Common myeloid progenitor, CD34-positive (primary cell): ENCODE measurements around the gene COMMD4.
"Not testable (repeated sequence)": the region's sequence is repeated elsewhere in the genome, so short reads cannot be mapped to it uniquely, and the experiment has no call there.

ENCODE experiments used
- CTCF ChIA-PET: fragments of 350-600 bp; sonication (Branson Sonifier 250); formaldehyde crosslinking; loops from one replicate; lab custom pipeline; 2021; ENCODE audit warnings: antibody characterized with exemption; lab: Charles Lee
- POLR2A ChIA-PET: fragments of 350-600 bp; sonication (Branson Sonifier 250); formaldehyde crosslinking; loops from one replicate; lab custom pipeline; 2021; ENCODE audit warnings: antibody characterized with exemption; lab: Charles Lee
- DNase-seq, 3 donors: peaks; one replicate each; pipeline versions ENCODE4 v3.0.0 to v3.0.0-alpha.2; 2013
- H3K27ac ChIP-seq, 2 experiments: 1 replicate in 1 of 2; 2 replicates in 1 of 2; pipeline ENCODE4 v1.7.0; 2013; ENCODE audit warnings: inconsistent platforms in 2 of 2, low read length in 2 of 2, mild to moderate bottlenecking in 2 of 2, low read depth in 1 of 2, moderate library complexity in 1 of 2; ENCODE audit not compliant: severe bottlenecking in 2 of 2, insufficient read depth in 1 of 2, poor library complexity in 1 of 2
- H3K27me3 ChIP-seq, 5 experiments: replicated peaks in 2 of 5; 1 replicate in 3 of 5; 2 replicates in 2 of 5; pipeline versions ENCODE4 v1.6.1 to v1.7.0; 2013; ENCODE audit warnings: low read length in 4 of 5, mild to moderate bottlenecking in 2 of 5, moderate library complexity in 2 of 5, inconsistent platforms in 1 of 5; ENCODE audit not compliant: insufficient read depth in 5 of 5, control insufficient read depth in 4 of 5
- H3K36me3 ChIP-seq, 4 experiments: 1 replicate in 2 of 4; 2 replicates in 2 of 4; pipeline versions ENCODE4 v1.6.1 to v1.7.0; 2013; ENCODE audit warnings: low read length in 3 of 4, control low read depth in 1 of 4, mild to moderate bottlenecking in 1 of 4; ENCODE audit not compliant: control insufficient read depth in 4 of 4, insufficient read depth in 4 of 4
- H3K4me1 ChIP-seq, 4 experiments: 1 replicate in 3 of 4; 2 replicates in 1 of 4; pipeline versions ENCODE4 v1.6.1 to v1.7.1; 2013; ENCODE audit warnings: low read length in 3 of 4, mild to moderate bottlenecking in 3 of 4, control low read depth in 1 of 4, inconsistent platforms in 1 of 4, moderate library complexity in 1 of 4; ENCODE audit not compliant: control insufficient read depth in 4 of 4, insufficient read depth in 4 of 4; ENCODE audit errors: control extremely low read depth in 1 of 4
- H3K4me3 ChIP-seq, 7 experiments: 1 replicate in 4 of 7; 2 replicates in 3 of 7; pipeline versions ENCODE4 v1.5.1 to v1.7.0; 2013; ENCODE audit warnings: mild to moderate bottlenecking in 7 of 7, low read length in 6 of 7, moderate library complexity in 6 of 7, inconsistent platforms in 2 of 7, low read depth in 2 of 7, control low read depth in 1 of 7; ENCODE audit not compliant: insufficient read depth in 4 of 7, control insufficient read depth in 1 of 7; ENCODE audit errors: extremely low read depth in 1 of 7
- H3K9me3 ChIP-seq, 5 experiments: 1 replicate in 4 of 5; 2 replicates in 1 of 5; pipeline versions ENCODE4 v1.6.1 to v1.7.1; 2013; ENCODE audit warnings: low read length in 4 of 5, mild to moderate bottlenecking in 2 of 5, inconsistent platforms in 1 of 5, low read depth in 1 of 5, moderate library complexity in 1 of 5; ENCODE audit not compliant: control insufficient read depth in 4 of 5, insufficient read depth in 2 of 5; ENCODE audit errors: control extremely low read depth in 1 of 5
- WGBS: methylation state at CpG from one replicate; pipeline ENCODE4 v1.1.5; 2013; ENCODE audit not compliant: insufficient coverage; 5-methylcytosine and 5-hydroxymethylcytosine counted together

COMMD4 gene

GRCh38 chr15:75319231-75319897 is 16.5 kb upstream of the COMMD4 start:
- H3K36me3 ChIP-seq, POLR2A ChIA-PET, H3K9me3 ChIP-seq, H3K27me3 ChIP-seq, CTCF ChIA-PET, DNase-seq, H3K4me1 ChIP-seq, H3K4me3 ChIP-seq, H3K27ac ChIP-seq: not testable (repeated sequence)
- 97% methylated on average over 3 of the region's 5 CpGs for WGBS

- H3K4me1 ChIP-seq, result no peaks in the 10 kb centered on the region
- H3K36me3 ChIP-seq, result no peaks in the 10 kb centered on the region
- no peak overlapping the region for H3K4me3 ChIP-seq
- no peak overlapping the region for H3K27ac ChIP-seq
- no peaks in the 10 kb centered on the region for H3K9me3 ChIP-seq
- DNase-seq, result no peak
- POLR2A ChIA-PET, result no interaction called here
- CTCF ChIA-PET, result interaction anchor here (0.6 kb wide), 1 partner anchor 775 kb away, joined by 3 read pairs; no protein-coding TSS in a partner anchor
- no peaks in the 10 kb centered on the region for H3K27me3 ChIP-seq
- 86% methylated on average over 6 of the region's 6 CpGs for WGBS
These were observed 14.2 kb upstream of the COMMD4 start for GRCh38 chr15:75321711-75322110.

- no peaks in the 10 kb centered on the region for H3K9me3 ChIP-seq
- CTCF ChIA-PET, result no interaction called here
- 100% methylated on average over 1 of the region's 4 CpGs for WGBS
- H3K4me1 ChIP-seq, result no peaks in the 10 kb centered on the region
- POLR2A ChIA-PET, result no interaction called here
- no peak for DNase-seq
- H3K4me3 ChIP-seq, result no peak overlapping the region
- no peaks in the 10 kb centered on the region for H3K36me3 ChIP-seq
- no peak overlapping the region for H3K27ac ChIP-seq
- H3K27me3 ChIP-seq, result no peaks in the 10 kb centered on the region
These were observed 9.9 kb upstream of the COMMD4 start for GRCh38 chr15:75325922-75326321.

- DNase-seq, result no peak
- WGBS, result 94% methylated on average over 4 of the region's 4 CpGs
- Histone ChIP-seq H3K4me1 (no peaks in the 10 kb centered on the region), H3K4me3 (no peak overlapping the region), H3K27me3 (no peaks in the 10 kb centered on the region), H3K9me3 (no peaks in the 10 kb centered on the region), H3K36me3 (no peaks in the 10 kb centered on the region), H3K27ac (no peak overlapping the region)
- CTCF ChIA-PET, result interaction anchor here (0.5 kb wide), 1 partner anchor 29 kb away, joined by 3 read pairs; no protein-coding TSS in a partner anchor
- POLR2A ChIA-PET, result no interaction called here
These were observed 8.9 kb upstream of the COMMD4 start for GRCh38 chr15:75327005-75327404.

GRCh38 chr15:75327491-75327890 is 8.4 kb upstream of the COMMD4 start:
- Histone ChIP-seq H3K36me3 (no peaks in the 10 kb centered on the region), H3K4me1 (no peaks in the 10 kb centered on the region), H3K27me3 (no peaks in the 10 kb centered on the region), H3K27ac (no peak overlapping the region), H3K9me3 (no peaks in the 10 kb centered on the region), H3K4me3 (no peak overlapping the region)
- 94% methylated on average over 2 of the region's 3 CpGs for WGBS
- no peak for DNase-seq
- CTCF ChIA-PET, result interaction anchor here (1.0 to 1.4 kb wide), 2 partner anchors 11 to 22 kb away, joined by 3 to 4 read pairs; no protein-coding TSS in a partner anchor
- POLR2A ChIA-PET, result no interaction called here

GRCh38 chr15:75328493-75329314 is 7.2 kb upstream of the COMMD4 start:
- no peak for DNase-seq
- Histone ChIP-seq H3K36me3 (no peaks in the 10 kb centered on the region), H3K4me1 (no peaks in the 10 kb centered on the region), H3K27ac (no peak overlapping the region), H3K27me3 (no peaks in the 10 kb centered on the region), H3K4me3 (no peak overlapping the region), H3K9me3 (no peaks in the 10 kb centered on the region)
- ChIA-PET POLR2A (interaction anchor here (0.6 kb wide), 1 partner anchor 19 kb away, joined by 3 read pairs; no protein-coding TSS in a partner anchor), CTCF (interaction anchor here (1.0 to 2.3 kb wide), 4 partner anchors 10 to 39 kb away, joined by 3 to 7 read pairs (median 4); partner anchors contain the start of gene MAN2C1)
- WGBS, result 66% methylated on average over 9 of the region's 10 CpGs

GRCh38 chr15:75329571-75329970 is 6.3 kb upstream of the COMMD4 start:
- CTCF ChIA-PET, result interaction anchor here (1.7 to 2.3 kb wide), 2 partner anchors 10 to 38 kb away, joined by 4 to 7 read pairs; partner anchors contain the start of gene MAN2C1
- no peaks in the 10 kb centered on the region for H3K27me3 ChIP-seq
- 96% methylated on average over 2 of the region's 2 CpGs for WGBS

More at GRCh38 chr15:75329571-75329970, 6.3 kb upstream of the COMMD4 start:
- H3K4me3 ChIP-seq, result no peak overlapping the region
- POLR2A ChIA-PET, result no interaction called here
- no peaks in the 10 kb centered on the region for H3K4me1 ChIP-seq
- no peaks in the 10 kb centered on the region for H3K36me3 ChIP-seq
- no peaks in the 10 kb centered on the region for H3K9me3 ChIP-seq
- no peak overlapping the region for H3K27ac ChIP-seq
- no peak for DNase-seq
